ENCODE measurements around the gene SWSAP1. TPM values are rescaled to one million over a fixed set of nuclear protein-coding genes. Genes with fewer than 3 reads are reported as not detected.

Gene SWSAP1
- total and polyA plus RNA-seq, 9 of the 15 experiments (the other 6 are each of a cell fraction or from before 2014, with no cell fraction given) = 0.18 to 2.8 (median 1.7) TPM

- TF ChIP-seq, protein P1, sequence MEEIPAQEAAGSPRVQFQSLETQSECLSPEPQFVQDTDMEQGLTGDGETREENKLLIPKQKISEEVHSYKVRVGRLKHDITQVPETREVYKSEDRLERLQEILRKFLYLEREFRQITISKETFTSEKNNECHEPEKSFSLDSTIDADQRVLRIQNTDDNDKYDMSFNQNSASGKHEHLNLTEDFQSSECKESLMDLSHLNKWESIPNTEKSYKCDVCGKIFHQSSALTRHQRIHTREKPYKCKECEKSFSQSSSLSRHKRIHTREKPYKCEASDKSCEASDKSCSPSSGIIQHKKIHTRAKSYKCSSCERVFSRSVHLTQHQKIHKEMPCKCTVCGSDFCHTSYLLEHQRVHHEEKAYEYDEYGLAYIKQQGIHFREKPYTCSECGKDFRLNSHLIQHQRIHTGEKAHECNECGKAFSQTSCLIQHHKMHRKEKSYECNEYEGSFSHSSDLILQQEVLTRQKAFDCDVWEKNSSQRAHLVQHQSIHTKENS (CRISPR knock-in tag; IDR thresholded peaks at IDR 0.05) = no peak
- TF ChIP-seq GABPB1 (CRISPR knock-in tag; IDR thresholded peaks at IDR 0.05) (peak; percentile 32; the same call in 1 of the 2 replicates), MYC (IDR thresholded peaks at IDR 0.05; ENCODE audit: low read depth, low read length) (no peak), MYC (CRISPR knock-in tag; IDR thresholded peaks at IDR 0.05; ENCODE audit: borderline replicate concordance, low read depth) (no peak), MAZ (CRISPR knock-in tag; conservative IDR thresholded peaks at IDR 0.05 in 1 of 2, IDR thresholded peaks at IDR 0.05 in 1 of 2) (peak in 1 of 2 experiments; percentile 26; a peak in 1 of 4 replicates), ZNF253 (CRISPR knock-in tag; conservative IDR thresholded peaks at IDR 0.05) (no peak), PTRF (tag; IDR thresholded peaks at IDR 0.05) (no peak), THRB (CRISPR knock-in tag; conservative IDR thresholded peaks at IDR 0.05) (no peak), SMARCA4 (IDR thresholded peaks at IDR 0.05) (no peak), ZNF316 (IDR thresholded peaks at IDR 0.05) (no peak), CHD4 (IDR thresholded peaks at IDR 0.05; ENCODE audit: insufficient read depth, insufficient replicate concordance, low read depth, low read length, poor library complexity, severe bottlenecking) (no peak), THAP7 (CRISPR knock-in tag; IDR thresholded peaks at IDR 0.05) (no peak), ARHGAP35 (IDR thresholded peaks at IDR 0.05; ENCODE audit: partially characterized antibody) (no peak), ZNF778 (CRISPR knock-in tag; IDR thresholded peaks at IDR 0.05) (no peak)
- TF ChIP-seq, protein P2, sequence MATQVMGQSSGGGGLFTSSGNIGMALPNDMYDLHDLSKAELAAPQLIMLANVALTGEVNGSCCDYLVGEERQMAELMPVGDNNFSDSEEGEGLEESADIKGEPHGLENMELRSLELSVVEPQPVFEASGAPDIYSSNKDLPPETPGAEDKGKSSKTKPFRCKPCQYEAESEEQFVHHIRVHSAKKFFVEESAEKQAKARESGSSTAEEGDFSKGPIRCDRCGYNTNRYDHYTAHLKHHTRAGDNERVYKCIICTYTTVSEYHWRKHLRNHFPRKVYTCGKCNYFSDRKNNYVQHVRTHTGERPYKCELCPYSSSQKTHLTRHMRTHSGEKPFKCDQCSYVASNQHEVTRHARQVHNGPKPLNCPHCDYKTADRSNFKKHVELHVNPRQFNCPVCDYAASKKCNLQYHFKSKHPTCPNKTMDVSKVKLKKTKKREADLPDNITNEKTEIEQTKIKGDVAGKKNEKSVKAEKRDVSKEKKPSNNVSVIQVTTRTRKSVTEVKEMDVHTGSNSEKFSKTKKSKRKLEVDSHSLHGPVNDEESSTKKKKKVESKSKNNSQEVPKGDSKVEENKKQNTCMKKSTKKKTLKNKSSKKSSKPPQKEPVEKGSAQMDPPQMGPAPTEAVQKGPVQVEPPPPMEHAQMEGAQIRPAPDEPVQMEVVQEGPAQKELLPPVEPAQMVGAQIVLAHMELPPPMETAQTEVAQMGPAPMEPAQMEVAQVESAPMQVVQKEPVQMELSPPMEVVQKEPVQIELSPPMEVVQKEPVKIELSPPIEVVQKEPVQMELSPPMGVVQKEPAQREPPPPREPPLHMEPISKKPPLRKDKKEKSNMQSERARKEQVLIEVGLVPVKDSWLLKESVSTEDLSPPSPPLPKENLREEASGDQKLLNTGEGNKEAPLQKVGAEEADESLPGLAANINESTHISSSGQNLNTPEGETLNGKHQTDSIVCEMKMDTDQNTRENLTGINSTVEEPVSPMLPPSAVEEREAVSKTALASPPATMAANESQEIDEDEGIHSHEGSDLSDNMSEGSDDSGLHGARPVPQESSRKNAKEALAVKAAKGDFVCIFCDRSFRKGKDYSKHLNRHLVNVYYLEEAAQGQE (IDR thresholded peaks at IDR 0.05; ENCODE audit: borderline replicate concordance) = peak; percentile 45; the same call in 1 of the 2 replicates
- TF ChIP-seq, protein P2 (CRISPR knock-in tag; IDR thresholded peaks at IDR 0.05; ENCODE audit: low read depth) = 0 out of 2 replicates have a peak, but pooled peaks have one; percentile 51
- TF ChIP-seq, protein P3, sequence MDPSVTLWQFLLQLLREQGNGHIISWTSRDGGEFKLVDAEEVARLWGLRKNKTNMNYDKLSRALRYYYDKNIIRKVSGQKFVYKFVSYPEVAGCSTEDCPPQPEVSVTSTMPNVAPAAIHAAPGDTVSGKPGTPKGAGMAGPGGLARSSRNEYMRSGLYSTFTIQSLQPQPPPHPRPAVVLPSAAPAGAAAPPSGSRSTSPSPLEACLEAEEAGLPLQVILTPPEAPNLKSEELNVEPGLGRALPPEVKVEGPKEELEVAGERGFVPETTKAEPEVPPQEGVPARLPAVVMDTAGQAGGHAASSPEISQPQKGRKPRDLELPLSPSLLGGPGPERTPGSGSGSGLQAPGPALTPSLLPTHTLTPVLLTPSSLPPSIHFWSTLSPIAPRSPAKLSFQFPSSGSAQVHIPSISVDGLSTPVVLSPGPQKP (CRISPR knock-in tag; IDR thresholded peaks at IDR 0.05) = no peak
Observed at GRCh38 chr19:11377237-11377636, 2.8 kb downstream of the SWSAP1 start (continued).
